ENCODE data around the gene TOR3A. TPM values are rescaled to one million over a fixed set of nuclear protein-coding genes. Genes with fewer than 3 reads are reported as not detected.
"Not testable (repeated sequence)": the region's sequence is repeated elsewhere in the genome, so short reads cannot be mapped to it uniquely, and the experiment has no call there.

Gene TOR3A
- total RNA-seq, 1 experiment from 2014 or later: 70.8 TPM

DNA sequence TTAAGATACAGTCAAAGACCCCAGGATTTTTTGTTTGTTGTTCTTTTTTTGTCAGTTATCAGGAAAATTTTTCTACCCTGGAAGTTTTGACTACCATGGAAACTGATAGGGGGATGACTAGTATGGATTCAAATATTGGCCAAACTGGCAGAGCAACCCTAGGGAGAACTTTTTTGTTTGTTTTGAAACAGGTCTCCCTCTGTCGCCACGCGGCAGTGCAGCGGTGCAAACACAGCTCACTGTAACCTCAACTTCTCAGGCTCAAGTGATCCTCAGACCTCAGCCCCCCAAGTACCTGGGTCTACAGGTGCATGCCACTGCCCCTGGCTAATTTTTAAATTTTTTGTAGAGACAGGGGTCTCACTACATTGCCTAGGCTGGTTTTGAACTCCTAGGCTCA lies 46.6 kb downstream of the TOR3A start:
- H3K9ac ChIP-seq (ENCODE audit: low read length): peak overlapping the region; percentile 61
- peaks cover 59% of the 10 kb centered on the region for H3K79me2 ChIP-seq (ENCODE audit: low read length)
- ATAC-seq: 0 out of 2 replicates have a peak, but pooled peaks have one; percentile 15
- peak overlapping the region; percentile 37; the same call in 1 of the 2 replicates for H3K4me3 ChIP-seq (ENCODE audit: low read length)
- ChIA-PET POLR2A (ENCODE audit: unreplicated experiment) (no interaction called here), CTCF (no interaction called here)
- H3K4me2 ChIP-seq (ENCODE audit: low read length): peak overlapping the region; percentile 69
- H4K20me1 ChIP-seq (ENCODE audit: low read length): peaks cover 3% of the 10 kb centered on the region; the same call in 1 of the 2 replicates
- H3K9me3 ChIP-seq (ENCODE audit: low read length): no peaks in the 10 kb centered on the region
- H3K36me3 ChIP-seq (ENCODE audit: low read depth, low read length): peaks cover 22% of the 10 kb centered on the region
- intact Hi-C loops (cut with micrococcal nuclease): loop anchor here (5.0 kb wide), 1 partner anchor 164 kb away; the partner anchor contains the start of gene SOAT1
- H3F3A ChIP-seq (ENCODE audit: low read length, unreplicated experiment): no peaks in the 10 kb centered on the region
- H3K27me3 ChIP-seq (ENCODE audit: low read length): no peaks in the 10 kb centered on the region
- H3K4me1 ChIP-seq (ENCODE audit: insufficient read depth, low read length): peaks cover 60% of the 10 kb centered on the region
- peak overlapping the region; percentile 95 for H3K27ac ChIP-seq (ENCODE audit: low read length)
- H3K9me2 ChIP-seq (replicated peaks; ENCODE audit: low read length): no peaks in the 10 kb centered on the region
- peak; percentile 73 for DNase-seq
- no peak overlapping the region for H2AFZ ChIP-seq (ENCODE audit: low read length)
- no TSS peak for BruUV-seq (replicated peaks)
- TF ChIP-seq EZH2 (IDR thresholded peaks at IDR 0.05; ENCODE audit: low read length, unreplicated experiment) (no peak), CTCF (conservative IDR thresholded peaks at IDR 0.05; ENCODE audit: low read depth, low read length) (no peak), EZH2phosphoT487 (IDR thresholded peaks at IDR 0.05; ENCODE audit: borderline replicate concordance, low read length) (no peak)

DNA sequence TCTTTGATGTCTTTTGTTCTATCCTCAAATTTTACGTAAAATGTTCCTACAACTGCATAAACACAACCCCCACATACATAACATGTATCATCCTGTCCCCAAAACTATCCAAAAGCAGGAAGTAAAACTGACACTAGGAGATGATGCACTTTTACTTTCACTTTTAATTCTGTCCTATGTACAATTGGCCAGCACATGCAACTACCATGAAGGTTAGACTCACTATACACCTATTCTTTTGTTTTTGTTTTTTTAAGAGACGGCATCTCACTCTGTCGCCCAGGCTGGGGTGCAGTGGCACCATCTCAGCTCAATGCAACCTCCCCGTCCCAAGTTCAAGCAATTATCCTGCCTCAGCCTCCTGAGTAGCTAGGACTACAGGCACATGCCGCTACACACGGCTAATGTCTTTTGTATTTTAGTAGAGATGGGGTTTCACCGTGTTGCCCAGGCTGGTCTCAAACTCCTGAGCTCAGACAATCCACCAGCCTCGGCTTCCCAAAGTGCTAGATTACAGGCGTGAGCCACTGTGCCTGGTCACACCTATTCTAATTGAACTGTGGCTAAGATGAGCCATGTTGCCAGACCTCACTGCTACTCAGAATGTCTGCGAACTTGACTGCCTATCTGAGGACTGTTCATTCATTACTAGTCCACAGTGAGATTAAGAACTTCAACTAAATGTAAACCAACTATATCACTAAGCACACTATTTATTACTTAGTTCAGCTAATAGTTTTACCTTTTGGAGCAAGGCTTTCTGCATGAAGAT lies 48.0 kb downstream of the TOR3A start:
- TF ChIP-seq EZH2 (IDR thresholded peaks at IDR 0.05; ENCODE audit: low read length, unreplicated experiment) (no peak), CTCF (conservative IDR thresholded peaks at IDR 0.05; ENCODE audit: low read depth, low read length) (no peak), EZH2phosphoT487 (IDR thresholded peaks at IDR 0.05; ENCODE audit: borderline replicate concordance, low read length) (no peak)
- BruUV-seq (replicated peaks): no TSS peak
- Histone ChIP-seq H3K9me2 (replicated peaks; ENCODE audit: low read length) (no peaks in the 10 kb centered on the region), H3K27me3 (ENCODE audit: low read length) (no peaks in the 10 kb centered on the region), H3K4me2 (ENCODE audit: low read length) (peak overlapping the region; percentile 69; the same call in 1 of the 2 replicates), H3K4me1 (ENCODE audit: insufficient read depth, low read length) (peaks cover 50% of the 10 kb centered on the region), H2AFZ (ENCODE audit: low read length) (no peak overlapping the region), H4K20me1 (ENCODE audit: low read length) (peaks cover 3% of the 10 kb centered on the region; the same call in 1 of the 2 replicates), H3K27ac (ENCODE audit: low read length) (peak overlapping the region; percentile 95), H3K36me3 (ENCODE audit: low read depth, low read length) (peaks cover 22% of the 10 kb centered on the region), H3F3A (ENCODE audit: low read length, unreplicated experiment) (no peaks in the 10 kb centered on the region), H3K79me2 (ENCODE audit: low read length) (peaks cover 53% of the 10 kb centered on the region), H3K9me3 (ENCODE audit: low read length) (no peaks in the 10 kb centered on the region), H3K9ac (ENCODE audit: low read length) (no peak overlapping the region), H3K4me3 (ENCODE audit: low read length) (no peak overlapping the region; the same call in 1 of the 2 replicates)
- ChIA-PET CTCF (interaction anchor here (0.6 kb wide), 1 partner anchor 24 kb away, joined by 3 read pairs; no protein-coding TSS in a partner anchor), POLR2A (ENCODE audit: unreplicated experiment) (interaction anchor here (0.6 kb wide), 1 partner anchor 12 kb away, joined by 3 read pairs; no protein-coding TSS in a partner anchor)
- DNase-seq (no peak), ATAC-seq (no peak)
- intact Hi-C loops (cut with micrococcal nuclease): loop anchor here (5.0 kb wide), 1 partner anchor 162 kb away; the partner anchor contains the start of gene SOAT1

DNA sequence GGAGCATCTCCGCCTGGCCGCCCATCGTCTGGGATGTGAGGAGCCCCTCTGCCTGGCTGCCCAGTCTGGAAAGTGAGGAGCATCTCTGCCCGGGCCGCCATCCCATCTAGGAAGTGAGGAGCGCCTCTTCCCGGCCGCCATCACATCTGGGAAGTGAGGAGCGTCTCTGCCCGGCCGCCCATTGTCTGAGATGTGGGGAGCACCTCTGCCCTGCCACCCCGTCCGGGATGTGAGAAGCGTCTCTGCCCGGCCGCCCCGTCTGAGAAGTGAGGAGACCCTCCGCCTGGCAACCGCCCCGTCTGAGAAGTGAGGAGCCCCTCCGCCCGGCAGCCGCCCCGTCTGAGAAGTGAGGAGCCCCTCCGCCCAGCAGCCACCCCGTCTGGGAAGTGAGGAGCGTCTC lies 53.3 kb downstream of the TOR3A start:
- H4K20me1 ChIP-seq (ENCODE audit: low read length); H3K9ac ChIP-seq (ENCODE audit: low read length); CTCF ChIA-PET; BruUV-seq (replicated peaks); H3F3A ChIP-seq (ENCODE audit: low read length, unreplicated experiment); H3K27ac ChIP-seq (ENCODE audit: low read length); H3K27me3 ChIP-seq (ENCODE audit: low read length); H3K4me3 ChIP-seq (ENCODE audit: low read length); DNase-seq; H3K9me3 ChIP-seq (ENCODE audit: low read length); intact Hi-C loops (cut with micrococcal nuclease); H3K4me1 ChIP-seq (ENCODE audit: insufficient read depth, low read length); ATAC-seq; H2AFZ ChIP-seq (ENCODE audit: low read length); H3K4me2 ChIP-seq (ENCODE audit: low read length); H3K9me2 ChIP-seq (replicated peaks; ENCODE audit: low read length); POLR2A ChIA-PET (ENCODE audit: unreplicated experiment): not testable (repeated sequence)
- H3K36me3 ChIP-seq (ENCODE audit: low read depth, low read length): peaks cover 12% of the 10 kb centered on the region
- H3K79me2 ChIP-seq (ENCODE audit: low read length): peaks cover 62% of the 10 kb centered on the region

GRCh38 chr1:179135707-179136106 lies 53.8 kb downstream of the TOR3A start:
- H3K9ac ChIP-seq (ENCODE audit: low read length); H4K20me1 ChIP-seq (ENCODE audit: low read length); H3K36me3 ChIP-seq (ENCODE audit: low read depth, low read length); H3K4me3 ChIP-seq (ENCODE audit: low read length); H2AFZ ChIP-seq (ENCODE audit: low read length); H3K9me3 ChIP-seq (ENCODE audit: low read length); ATAC-seq; H3K27ac ChIP-seq (ENCODE audit: low read length); intact Hi-C loops (cut with micrococcal nuclease); H3K4me1 ChIP-seq (ENCODE audit: insufficient read depth, low read length); H3F3A ChIP-seq (ENCODE audit: low read length, unreplicated experiment); H3K4me2 ChIP-seq (ENCODE audit: low read length); POLR2A ChIA-PET (ENCODE audit: unreplicated experiment); H3K9me2 ChIP-seq (replicated peaks; ENCODE audit: low read length); DNase-seq; H3K27me3 ChIP-seq (ENCODE audit: low read length); BruUV-seq (replicated peaks); CTCF ChIA-PET: not testable (repeated sequence)
- H3K79me2 ChIP-seq (ENCODE audit: low read length): peaks cover 67% of the 10 kb centered on the region

All from PC-3 (cell line).